GM19099 (cell line): Measurements from ENCODE around the gene CDC42BPB.

Experiments used
- POLR2A ChIP-seq: IDR thresholded peaks from 3 replicates; pipeline ENCODE4 v1.6.1; 2011; ENCODE audit warnings: low read depth; ENCODE audit not compliant: insufficient read length; ENCODE audit errors: extremely low read depth

Gene CDC42BPB

DNA sequence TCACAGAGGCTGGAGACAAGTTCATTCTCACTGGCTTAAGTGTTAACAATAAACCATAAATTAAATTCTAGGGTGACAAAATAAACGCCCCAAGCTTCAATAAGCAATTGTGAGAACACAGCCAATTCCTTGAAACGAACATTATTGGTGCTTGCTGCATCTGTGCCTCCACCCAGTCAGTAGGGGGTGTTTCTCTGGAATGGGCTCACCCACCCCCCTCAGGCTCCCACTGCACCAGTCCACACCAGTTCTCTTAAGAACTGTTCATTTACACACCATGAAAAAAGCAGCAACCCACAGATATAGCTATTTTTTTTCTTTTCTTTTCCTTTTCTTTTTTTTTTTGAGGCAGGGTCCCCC, 34.7 kb downstream of the CDC42BPB start:
- TF ChIP-seq POLR2A = no peak

DNA sequence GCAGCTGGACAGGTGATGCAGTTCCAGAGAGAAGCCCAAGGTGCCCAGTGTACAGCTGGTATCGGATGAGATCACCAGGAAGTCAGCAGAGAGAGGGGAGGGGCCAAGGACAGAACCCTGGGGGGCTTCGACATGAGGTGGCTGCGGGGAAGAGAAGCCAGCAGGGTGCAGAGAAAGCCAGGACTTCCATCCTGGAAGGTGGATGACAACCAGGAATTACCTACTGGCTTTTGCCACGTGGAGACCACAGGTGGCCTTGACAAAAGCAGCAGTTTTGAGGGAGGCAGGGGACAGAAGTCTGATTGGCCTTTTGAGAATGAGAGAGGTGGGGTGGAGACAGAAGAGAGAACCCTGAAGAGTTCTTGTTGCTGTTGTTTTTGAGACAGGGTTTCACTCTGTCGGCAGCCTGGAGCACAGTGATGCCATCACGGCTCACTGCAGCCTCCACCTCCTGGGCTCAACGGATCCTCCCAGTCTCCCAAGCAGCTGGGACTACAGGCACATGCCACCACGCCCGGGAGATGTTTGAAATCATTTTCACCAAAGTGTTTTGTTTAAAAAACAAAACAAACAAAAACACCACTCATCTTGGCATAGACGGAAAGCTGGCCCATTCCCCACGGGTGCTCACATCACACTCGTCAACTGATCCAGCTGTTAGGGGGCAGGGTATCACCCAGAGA, 35.2 kb downstream of the CDC42BPB start:
- TF ChIP-seq POLR2A = no peak

DNA sequence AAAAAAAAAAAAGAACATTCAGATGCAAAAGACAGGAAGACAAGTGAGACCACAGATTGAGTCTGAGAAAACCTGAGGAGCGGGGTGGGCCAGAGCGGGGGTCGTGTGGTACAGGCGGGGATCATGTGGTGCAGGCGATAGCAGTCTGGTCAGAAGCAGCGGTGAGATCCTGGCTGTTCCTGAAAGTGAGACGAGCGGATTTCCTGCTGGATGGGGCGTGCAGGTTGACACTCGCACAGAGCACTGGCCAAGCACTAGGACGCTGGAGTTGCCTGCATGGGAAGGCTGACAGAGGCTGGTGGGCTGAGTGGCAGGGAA, 35.7 kb downstream of the CDC42BPB start:
- TF ChIP-seq POLR2A = no peak

DNA sequence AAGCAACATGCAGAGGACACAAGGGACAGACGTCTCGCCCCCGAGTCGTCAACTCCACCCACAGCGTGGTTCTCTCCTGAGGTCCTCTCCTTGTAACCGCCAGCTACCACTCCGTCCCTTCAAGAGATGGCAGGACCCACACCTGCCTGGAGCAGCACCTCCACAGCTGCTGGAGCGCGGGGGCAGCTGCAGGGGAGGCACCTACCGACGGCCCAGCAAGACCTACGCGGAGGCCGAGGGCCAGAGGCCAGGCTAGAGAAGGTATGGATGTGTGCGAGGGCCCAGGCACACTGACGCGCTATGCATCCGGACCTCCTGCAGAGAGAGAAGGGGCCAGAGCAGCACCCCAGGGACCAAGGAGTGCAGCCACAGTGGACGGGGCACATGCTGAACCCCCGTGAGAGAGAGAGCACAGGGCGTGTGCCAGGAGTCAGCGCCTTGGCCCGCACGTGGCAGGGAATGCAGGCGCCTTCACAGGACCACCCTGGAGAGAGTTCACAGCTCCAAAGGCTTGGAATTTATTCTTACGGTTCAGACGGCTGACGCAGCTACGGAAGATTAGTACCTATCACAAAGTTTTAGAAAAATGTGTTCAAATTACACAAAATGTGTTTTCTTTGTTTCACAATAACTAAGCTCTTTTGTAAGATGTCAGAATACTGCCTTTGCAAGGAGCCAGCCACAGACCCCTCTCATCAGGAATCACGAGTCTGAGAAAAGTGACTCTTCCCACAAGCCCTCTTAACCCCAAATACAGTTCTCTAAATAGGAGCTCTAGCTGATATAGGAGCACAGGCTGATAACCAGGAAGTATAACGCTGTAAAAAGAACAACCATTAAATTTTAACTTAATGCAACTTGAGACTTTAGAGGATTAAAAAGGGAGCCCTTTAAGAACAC, 36.8 kb downstream of the CDC42BPB start:
- TF ChIP-seq POLR2A = no peak

DNA sequence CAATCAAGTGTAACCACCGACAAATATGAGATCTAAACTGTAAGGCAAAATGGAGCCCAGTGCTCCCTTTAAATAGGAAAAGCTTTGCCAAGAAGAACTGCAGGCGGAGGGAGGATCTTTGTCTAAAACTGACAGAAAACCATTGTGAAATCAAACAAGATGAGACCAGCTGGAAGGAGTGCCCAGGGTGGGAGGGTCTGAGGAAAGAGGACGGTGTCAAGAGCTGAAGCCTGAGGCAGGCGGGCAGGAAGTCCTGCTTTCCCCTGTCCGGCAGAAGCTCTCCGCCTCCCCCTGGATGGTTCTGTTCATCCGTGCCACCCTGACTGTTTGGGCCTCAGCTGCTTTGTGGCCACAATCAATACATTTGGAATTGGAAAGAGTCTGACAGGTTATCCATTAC, 37.5 kb downstream of the CDC42BPB start:
- TF ChIP-seq POLR2A = no peak

DNA sequence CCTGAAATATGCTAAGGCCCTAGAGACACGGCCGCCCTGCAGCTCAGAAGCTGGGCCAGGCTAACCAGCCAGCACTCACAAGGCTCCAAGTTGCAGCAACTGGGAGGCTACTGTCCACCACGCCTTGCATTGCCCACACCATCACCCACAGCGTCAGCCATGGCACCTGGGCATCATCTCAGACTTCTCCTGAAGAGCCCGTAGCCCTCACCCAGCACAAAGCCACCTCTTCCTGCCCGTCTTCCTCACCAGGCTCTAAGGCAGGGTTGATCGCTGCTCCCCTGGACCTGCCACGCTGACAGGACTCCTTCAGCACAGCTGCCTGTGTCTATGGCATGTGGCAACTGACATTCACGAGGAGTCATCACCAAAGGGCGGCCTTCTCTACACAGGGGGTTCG, 38.1 kb downstream of the CDC42BPB start:
- TF ChIP-seq POLR2A = no peak

DNA sequence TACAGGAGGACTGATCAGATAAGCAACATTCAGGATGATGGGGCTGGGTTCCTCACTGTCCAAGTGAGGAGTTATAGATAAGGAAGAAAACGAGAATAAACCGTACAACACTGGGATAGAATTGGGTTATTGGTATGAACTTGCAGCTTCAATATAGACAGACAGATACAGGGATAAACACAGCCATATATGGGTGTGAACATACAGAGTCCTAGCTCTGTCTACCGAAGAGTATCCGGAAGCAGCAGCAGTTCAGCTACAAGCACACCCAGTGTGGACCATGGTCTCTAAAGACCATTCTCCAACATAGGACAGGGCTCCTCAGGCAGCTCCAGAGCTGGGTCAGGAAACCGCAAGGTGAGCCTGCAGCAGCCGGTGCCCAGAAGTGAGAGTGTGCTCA, 40.8 kb downstream of the CDC42BPB start:
- TF ChIP-seq POLR2A = no peak

DNA sequence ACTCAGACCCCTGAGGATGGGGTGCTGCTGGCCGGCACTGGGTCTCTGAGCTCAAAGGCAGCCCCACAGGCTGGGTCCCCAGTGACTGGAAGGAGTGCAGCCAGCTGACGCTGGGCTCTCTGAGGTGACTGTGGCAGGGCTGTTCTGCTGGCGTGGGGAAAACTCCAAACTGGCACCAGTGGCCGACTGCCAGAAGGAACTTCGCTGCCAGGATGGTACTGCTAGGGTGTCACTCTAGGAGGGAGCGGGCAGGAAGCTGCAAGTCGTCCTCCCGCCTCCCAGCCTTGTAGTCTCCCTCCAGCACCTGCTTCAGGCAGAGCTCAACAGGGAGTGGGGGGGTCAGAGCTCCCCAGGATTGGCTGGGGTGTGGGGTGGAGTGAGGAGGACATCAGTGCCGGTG, 41.3 kb downstream of the CDC42BPB start:
- TF ChIP-seq POLR2A = no peak

DNA sequence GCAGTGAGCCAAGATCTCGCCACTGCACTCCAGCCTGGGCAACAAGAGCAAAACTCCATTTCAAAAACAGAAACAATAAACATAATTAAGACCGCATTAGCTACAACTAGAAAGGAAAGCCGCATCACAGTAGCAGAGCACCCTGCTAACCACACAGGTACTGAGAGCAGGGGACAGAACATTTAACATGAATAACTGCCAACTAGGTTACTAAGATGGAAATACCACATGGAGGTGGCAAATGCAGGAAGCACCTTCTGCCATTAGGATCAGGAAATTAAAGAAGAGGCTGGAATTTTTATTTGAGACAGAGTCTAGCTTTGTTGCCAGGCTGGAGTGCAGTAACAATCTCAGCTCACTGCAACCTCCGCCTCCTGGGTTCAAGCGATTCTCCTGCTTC, 41.9 kb downstream of the CDC42BPB start:
- no peak for TF ChIP-seq POLR2A

DNA sequence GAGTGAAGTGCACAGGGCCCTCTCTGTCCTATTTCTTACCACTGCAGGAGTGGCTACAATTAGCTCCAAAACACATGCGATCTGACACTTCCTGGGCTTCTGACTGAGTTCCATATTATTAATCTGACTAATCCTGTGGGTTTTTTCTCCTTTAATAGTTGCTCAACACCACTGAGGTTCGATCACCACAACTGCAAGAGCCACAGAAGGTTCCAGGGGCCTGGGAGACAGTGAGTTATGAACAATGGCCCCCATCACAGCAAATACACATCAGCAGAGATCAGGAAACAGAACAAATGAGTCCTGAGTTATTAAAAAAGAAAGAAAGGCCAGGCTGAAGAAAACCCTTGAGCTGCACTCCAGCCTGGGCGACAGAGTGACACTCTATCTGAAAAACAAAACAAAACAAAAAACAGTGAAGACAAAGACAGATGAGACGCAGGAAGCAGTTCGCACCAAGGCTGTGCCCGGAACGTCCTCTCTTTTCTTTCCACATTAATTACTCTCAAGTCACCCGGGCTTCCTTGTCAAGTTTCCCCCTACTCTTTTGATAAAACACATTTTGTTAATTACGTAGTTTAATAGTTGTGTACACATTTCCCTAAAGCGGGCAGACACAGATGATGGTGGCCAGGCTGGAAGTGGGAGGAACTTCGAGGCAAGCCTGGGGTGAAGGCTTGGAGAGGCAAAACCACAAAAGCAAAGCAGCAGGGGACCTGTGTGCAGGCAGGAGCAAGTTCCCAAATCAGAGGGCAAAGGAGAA, 42.7 kb downstream of the CDC42BPB start:
- TF ChIP-seq POLR2A = no peak

DNA sequence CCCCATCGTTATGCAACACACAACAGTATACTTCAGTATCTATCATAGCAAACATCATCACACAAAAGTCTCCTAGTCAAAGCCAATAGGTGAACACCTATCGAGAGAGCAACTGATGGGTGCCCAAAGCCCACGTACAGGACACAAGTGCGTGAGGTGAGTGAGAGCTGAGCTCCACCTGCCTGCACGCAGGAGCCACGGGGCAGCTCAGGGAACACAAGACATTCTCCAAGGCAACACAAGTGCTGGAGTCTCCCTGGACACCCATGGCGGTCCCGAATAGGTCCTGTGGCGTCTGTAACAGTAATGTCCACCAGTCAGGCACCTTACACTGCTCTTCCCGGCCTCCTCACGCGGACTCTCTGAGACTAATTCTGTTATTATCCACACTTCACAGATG, 44.3 kb downstream of the CDC42BPB start:
- TF ChIP-seq POLR2A = no peak

DNA sequence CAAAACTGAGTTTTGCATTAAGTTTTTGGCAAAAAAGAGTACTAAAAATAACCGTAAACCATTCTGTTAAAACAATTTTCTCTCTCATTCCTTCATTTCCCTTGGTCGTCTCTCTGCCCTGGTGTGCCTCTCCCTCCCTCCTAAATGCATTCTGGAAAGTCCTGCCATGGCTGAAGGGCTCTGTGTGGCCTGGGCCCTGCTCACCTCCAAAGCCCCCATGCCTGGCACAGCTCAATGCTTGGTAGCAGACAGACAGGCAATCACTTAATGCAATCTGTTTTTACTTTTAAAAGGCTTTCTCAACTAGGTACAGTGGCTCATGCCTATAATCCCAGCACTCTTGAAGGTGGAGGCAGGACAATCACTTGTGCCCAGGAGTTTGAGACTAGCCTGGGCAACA, 47.8 kb downstream of the CDC42BPB start:
- no peak for TF ChIP-seq POLR2A

DNA sequence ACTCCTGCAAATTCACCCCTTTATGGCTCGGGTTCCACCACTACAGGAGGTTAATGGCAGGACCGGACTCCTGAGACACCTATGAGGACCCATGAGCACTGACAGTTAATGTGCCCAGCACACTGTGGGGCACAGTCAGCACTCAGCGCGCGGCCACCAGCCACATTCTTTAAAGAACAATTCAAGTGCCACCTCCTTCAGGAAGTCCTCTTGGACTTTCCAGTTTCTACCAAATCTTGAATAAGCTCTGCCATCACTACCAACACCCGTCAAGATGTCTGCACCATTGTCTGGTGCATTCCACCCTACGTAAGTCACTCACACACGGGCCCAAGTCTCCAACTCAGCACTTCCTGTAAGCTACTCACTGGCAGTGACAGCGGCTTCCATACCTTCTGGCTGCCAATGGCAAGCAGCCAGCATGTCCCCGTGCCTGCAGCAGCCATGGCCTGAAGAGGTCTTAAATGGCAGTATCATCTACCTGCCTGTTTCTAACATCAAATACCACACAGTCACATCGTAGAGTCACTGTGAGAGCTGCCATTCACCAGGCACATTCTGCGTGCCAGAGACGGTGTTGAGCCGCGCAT, 48.5 kb downstream of the CDC42BPB start:
- no peak for TF ChIP-seq POLR2A

DNA sequence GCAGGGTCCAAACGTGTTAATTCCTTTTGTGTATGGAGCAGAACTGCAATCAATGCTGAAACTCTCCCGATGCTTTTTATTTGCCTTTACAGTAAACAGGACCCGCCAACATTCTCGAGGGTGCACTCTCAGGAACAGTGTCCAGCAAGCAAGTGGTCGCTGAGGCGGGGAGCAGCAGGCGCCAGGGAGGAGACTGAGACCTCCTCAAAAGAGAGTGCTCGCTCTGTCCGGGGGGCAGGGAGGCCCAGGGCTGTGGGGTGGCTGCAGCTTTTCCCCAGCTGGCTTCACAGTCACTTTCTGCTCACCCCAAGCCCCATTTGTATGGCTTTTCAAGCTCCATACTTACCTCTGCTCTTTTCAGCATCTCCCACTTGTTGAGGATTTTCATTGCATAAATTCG, 49.2 kb downstream of the CDC42BPB start:
- TF ChIP-seq POLR2A = no peak

DNA sequence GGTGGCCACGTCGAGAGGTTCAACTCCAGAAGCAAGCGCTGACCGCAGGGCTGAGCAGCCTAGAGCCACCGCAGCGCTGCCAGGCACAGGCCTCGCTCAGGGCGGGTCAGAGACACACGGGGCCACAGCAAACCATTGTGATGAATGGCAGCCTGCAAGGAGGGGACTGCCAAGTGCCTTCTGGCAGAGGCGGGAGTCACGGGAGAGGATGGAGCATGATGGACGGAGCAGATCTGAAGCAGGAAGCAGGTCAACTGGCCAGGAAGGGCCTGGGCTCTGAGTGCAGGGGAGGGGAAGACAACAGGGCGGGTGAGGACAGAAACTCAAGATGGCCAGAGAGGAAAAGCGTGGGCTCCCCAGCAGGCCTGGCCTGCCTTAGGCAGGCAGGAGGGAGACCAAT, 49.8 kb downstream of the CDC42BPB start:
- TF ChIP-seq POLR2A = no peak
